Pancreas (tissue), 10 donors: ENCODE data around the gene SMIM13. TPM values are rescaled to one million over a fixed set of nuclear protein-coding genes. Genes with fewer than 3 reads are reported as not detected.

ENCODE experiments used
- ATAC-seq, 4 donors: fragments of 200-7000 bp; cut with Tn5 transposase; one replicate each; pipeline versions ENCODE4 v1.8.0 to v1.9.1; 2020; ENCODE audit warnings: mild to moderate bottlenecking in 4 of 4, moderate library complexity in 4 of 4
- DNase-seq, 6 donors: peaks; one replicate each; pipeline ENCODE4 v3.0.0-alpha.2; 2020
- FAIRE-seq: peaks from 2 replicates; lab custom pipeline; 2012; peaks lifted over from hg19 to GRCh38; lab: Jason Lieb, UNC
- H3K27ac ChIP-seq, 4 donors: fragments of 200-600 bp; sonication (generic); 1 replicate in 3 of 4; 2 replicates in 1 of 4; pipeline versions ENCODE4 v1.5.0 to v1.8.0; 2020
- H3K27me3 ChIP-seq, 4 donors: fragments of 200-600 bp; one replicate each; pipeline ENCODE4 v1.8.0; 2021
- H3K36me3 ChIP-seq, 3 donors: fragments of 200-600 bp; sonication (generic) in 1 of 3; one replicate each; pipeline versions ENCODE4 v1.5.0 to v1.8.0; 2020 to 2021
- H3K4me1 ChIP-seq, 3 donors: fragments of 200-600 bp; one replicate each; pipeline ENCODE4 v1.8.0; 2021
- H3K4me3 ChIP-seq, 4 donors: fragments of 200-600 bp; sonication (generic) in 2 of 4; one replicate each; pipeline versions ENCODE4 v1.5.0 to v1.8.0; 2020 to 2021
- H3K9me3 ChIP-seq, 4 donors: fragments of 200-600 bp; one replicate each; pipeline ENCODE4 v1.8.0; 2021
- CTCF ChIP-seq, 4 donors: fragments of 200-600 bp; sonication (generic) in 3 of 4; IDR thresholded peaks; one replicate each; pipeline versions ENCODE4 v1.5.0 to v1.8.0; 2021; ENCODE audit warnings: antibody characterized with exemption in 4 of 4
- WGBS, 2 donors: extraction: QIAGEN DNeasy Blood & Tissue Kit; methylation state at CpG; one replicate each; pipeline ENCODE4 v1.1.7; 2013; 5-methylcytosine and 5-hydroxymethylcytosine counted together
- intact Hi-C, 3 donors: fragments of 100-400 bp; cut with DNase I; formaldehyde crosslinking; loops; one replicate each; pipeline versions ENCODE4 v1.11.1 to v1.14.2; 2022
- polyA plus RNA-seq, 2 donors: library from polyadenylated mRNA; stranded (reverse); fragments of 200-250 nt; gene quantifications; one replicate each; pipeline ENCODE4 v1.2.3, GENCODE V29; 2013
- total RNA-seq, 6 donors: library from RNA; stranded (reverse); fragmentation: NEBNext Ultra II Directional in 4 of 6; extraction: Animal tissue kit (Norgen Biotek cat#: 25700) in 4 of 6; gene quantifications; one replicate each; pipeline versions ENCODE4 v1.2.1 to v1.2.4, GENCODE V29; 2021 to 2023
- donor health status: healthy with polysubstance abuse.
- donor health status: DM: no; HTN: no; CAD: no; lungs with moderate emphysema.
- donor health status: DM: no; HTN: no; CAD: no.
- donor health status: control.
- donor health status: control.
- donor health status: Bipolar disorder and iron deficiency.
- donor health status: DM: yes; HTN: yes; CAD: no.
- donor health status: DM: no; HTN: no; CAD: no.
- donor health status: DM: no; HTN: no; CAD: no.
- donor health status: DM: yes; HTN: yes; CAD: no.

The SMIM13 gene
- total and polyA plus RNA-seq, 8 donors: 1.4 to 5.1 (median 2.9) TPM

GRCh38 chr6:11053307-11053706 is 40.3 kb upstream of the SMIM13 start:
- WGBS, 2 donors: 76 to 77% methylated on average over 5 of the region's 5 CpGs
- DNase-seq (no peak), ATAC-seq (no peak), FAIRE-seq (no peak)
- no peaks in the 10 kb centered on the region for H3K27me3 ChIP-seq
- H3K9me3 ChIP-seq: no peaks in the 10 kb centered on the region
- H3K36me3 ChIP-seq: no peaks in the 10 kb centered on the region
- TF ChIP-seq CTCF (IDR thresholded peaks at IDR 0.05): no peak
- H3K27ac ChIP-seq: no peak overlapping the region
- intact Hi-C loops: no loop called here
- H3K4me1 ChIP-seq: peaks cover 7 to 11% (median 10%) of the 10 kb centered on the region in 3 donors
- no peak overlapping the region for H3K4me3 ChIP-seq

GRCh38 chr6:11054722-11055121 is 38.9 kb upstream of the SMIM13 start:
- intact Hi-C loops: no loop called here
- Histone ChIP-seq H3K27ac (peak overlapping the region in 2 of 4 donors; percentile 53), H3K27me3 (no peaks in the 10 kb centered on the region), H3K4me3 (no peak overlapping the region), H3K36me3 (no peaks in the 10 kb centered on the region), H3K9me3 (no peaks in the 10 kb centered on the region), H3K4me1 (peaks cover 7 to 11% (median 10%) of the 10 kb centered on the region in 3 donors)
- FAIRE-seq (peak; percentile 5), ATAC-seq (peak; percentile 52 to 76 (median 63)), DNase-seq (no peak)
- 46 to 49% methylated on average over 1 of the region's 1 CpG for WGBS, 2 donors
- TF ChIP-seq CTCF (IDR thresholded peaks at IDR 0.05): no peak

GRCh38 chr6:11055127-11055627 is 38.5 kb upstream of the SMIM13 start:
- 10 to 11% methylated on average over 4 of the region's 4 CpGs for WGBS, 2 donors
- DNase-seq: no peak
- no peak overlapping the region for H3K4me3 ChIP-seq
- FAIRE-seq: no peak
- H3K27me3 ChIP-seq: no peaks in the 10 kb centered on the region
- peak; percentile 78 to 88 (median 84) for ATAC-seq
- no peaks in the 10 kb centered on the region for H3K9me3 ChIP-seq
- TF ChIP-seq CTCF (IDR thresholded peaks at IDR 0.05): no peak
- H3K4me1 ChIP-seq: peaks cover 7 to 11% (median 10%) of the 10 kb centered on the region in 3 donors
- peak overlapping the region in 1 of 4 donors; percentile 50 for H3K27ac ChIP-seq
- H3K36me3 ChIP-seq: no peaks in the 10 kb centered on the region
- intact Hi-C loops: no loop called here

- no peak for TF ChIP-seq CTCF (IDR thresholded peaks at IDR 0.05)
- Histone ChIP-seq H3K4me1 (peaks cover 7 to 11% (median 10%) of the 10 kb centered on the region in 3 donors), H3K27ac (no peak overlapping the region), H3K9me3 (no peaks in the 10 kb centered on the region), H3K36me3 (no peaks in the 10 kb centered on the region), H3K4me3 (no peak overlapping the region), H3K27me3 (peaks cover 0 to 5% (median 0%) of the 10 kb centered on the region in 4 donors)
- intact Hi-C loops: no loop called here
- FAIRE-seq (no peak), DNase-seq (no peak), ATAC-seq (no peak)
- WGBS, 2 donors: 78 to 79% methylated on average over 1 of the region's 1 CpG
Measured at GRCh38 chr6:11056871-11057270, 36.8 kb upstream of the SMIM13 start.

GRCh38 chr6:11058406-11058805 is 35.2 kb upstream of the SMIM13 start:
- intact Hi-C loops: no loop called here
- Histone ChIP-seq H3K4me3 (no peak overlapping the region), H3K27ac (no peak overlapping the region), H3K27me3 (peaks cover 0 to 5% (median 0%) of the 10 kb centered on the region in 4 donors), H3K36me3 (no peaks in the 10 kb centered on the region), H3K4me1 (peaks cover 7 to 11% (median 10%) of the 10 kb centered on the region in 3 donors), H3K9me3 (no peaks in the 10 kb centered on the region)
- ATAC-seq: no peak
- TF ChIP-seq CTCF (IDR thresholded peaks at IDR 0.05): no peak
- DNase-seq: no peak
- WGBS, 2 donors: 94% methylated on average over 5 of the region's 5 CpGs
- no peak for FAIRE-seq
